NCI-H345 treated with DMSO at 0.1 percent for 48 hours (cell line): Measurements from ENCODE around the gene ACKR1.

ENCODE experiments used
- DNase-seq: peaks from one replicate; lab custom pipeline; 2025; ENCODE audit not compliant: unreplicated experiment; lab: John Stamatoyannopoulos, UW

Gene ACKR1

GRCh38 chr1:159187033-159187432, 17.6 kb upstream of the ACKR1 start:
- no peak for DNase-seq

- no peak for DNase-seq
Measured at GRCh38 chr1:159187647-159188374, 16.9 kb upstream of the ACKR1 start.

GRCh38 chr1:159188375-159188788, 16.3 kb upstream of the ACKR1 start:
- DNase-seq, result no peak

GRCh38 chr1:159190441-159190840, 14.2 kb upstream of the ACKR1 start:
- DNase-seq, result no peak

GRCh38 chr1:159196543-159196942, 8.1 kb upstream of the ACKR1 start:
- no peak for DNase-seq

GRCh38 chr1:159197561-159198557, 6.8 kb upstream of the ACKR1 start:
- peak; percentile 40 for DNase-seq

GRCh38 chr1:159199901-159200300, 4.8 kb upstream of the ACKR1 start:
- no peak for DNase-seq

GRCh38 chr1:159200769-159201168, 3.9 kb upstream of the ACKR1 start:
- DNase-seq, result no peak

GRCh38 chr1:159201642-159202041, 3.0 kb upstream of the ACKR1 start:
- no peak for DNase-seq

- no peak for DNase-seq
Measured at GRCh38 chr1:159203610-159204009, 1.1 kb upstream of the ACKR1 start.

- no peak for DNase-seq
Measured at GRCh38 chr1:159205225-159205624, 550 bp downstream of the ACKR1 start.

GRCh38 chr1:159206110-159206509, 1.4 kb downstream of the ACKR1 start:
- no peak for DNase-seq

- DNase-seq, result no peak
Measured at GRCh38 chr1:159207080-159207479, 2.4 kb downstream of the ACKR1 start.

- no peak for DNase-seq
Measured at GRCh38 chr1:159207774-159208173, 3.1 kb downstream of the ACKR1 start.

GRCh38 chr1:159208175-159208825, 3.6 kb downstream of the ACKR1 start:
- no peak for DNase-seq

GRCh38 chr1:159209061-159209460, 4.4 kb downstream of the ACKR1 start:
- DNase-seq, result no peak

GRCh38 chr1:159211331-159212136, 6.9 kb downstream of the ACKR1 start:
- DNase-seq, result peak; percentile 8

GRCh38 chr1:159212596-159212995, 7.9 kb downstream of the ACKR1 start:
- no peak for DNase-seq

GRCh38 chr1:159214149-159214760, 9.6 kb downstream of the ACKR1 start:
- peak; percentile 55 for DNase-seq
